ENCODE results near the gene NUDT13. TPM values are rescaled to one million over a fixed set of nuclear protein-coding genes. Genes with fewer than 3 reads are reported as not detected.

The NUDT13 gene
- total and polyA plus RNA-seq, 2 of the 8 experiments (the other 6 are each of a cell fraction or from before 2014, with no cell fraction given) = 1.5 to 1.9 TPM

DNA sequence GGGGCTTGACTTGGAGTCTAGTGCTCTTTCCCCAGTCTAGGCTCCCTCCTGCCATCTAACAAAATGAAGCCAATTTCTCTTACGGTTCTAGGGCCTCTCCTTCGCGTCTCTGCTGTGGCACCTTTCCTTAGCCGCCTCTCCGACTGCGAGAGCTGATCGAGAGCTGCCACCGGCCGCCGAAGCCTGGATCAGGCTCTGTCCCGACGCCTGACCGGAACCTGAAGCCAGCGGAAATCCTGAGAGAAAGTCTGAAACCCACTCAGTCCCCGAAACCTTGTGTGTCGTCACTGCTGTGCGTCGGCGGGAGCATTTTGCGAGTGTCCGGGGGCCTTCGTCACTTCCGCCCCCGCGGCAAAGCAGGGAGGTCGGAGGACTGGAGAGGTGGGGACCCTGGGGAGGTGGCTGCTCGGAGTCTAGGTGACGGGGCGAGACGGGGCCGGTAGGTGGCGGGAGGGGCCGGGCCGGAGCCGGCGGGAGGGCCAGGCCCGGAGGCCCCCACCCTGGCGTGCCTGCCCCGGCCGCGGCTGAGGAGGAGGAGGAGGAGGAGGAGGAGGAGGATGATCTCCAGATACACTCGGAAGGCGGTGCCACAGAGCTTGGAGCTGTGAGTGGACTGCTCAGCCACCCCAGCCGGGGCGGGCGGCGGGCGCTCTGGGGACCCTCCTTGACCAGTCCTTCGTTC lies 57.7 kb downstream of the NUDT13 start, which contains the start of the genes ECD and FAM149B1 (continued):
- TF ChIP-seq GABPA (IDR thresholded peaks at IDR 0.05; ENCODE audit: borderline replicate concordance, insufficient read depth, low read length) (peak; percentile 94), KDM4A (IDR thresholded peaks at IDR 0.05; ENCODE audit: low read depth, low read length, severe bottlenecking) (peak; percentile 100), KDM5A (IDR thresholded peaks at IDR 0.05; ENCODE audit: low read length) (peak; percentile 79), RXRA (IDR thresholded peaks at IDR 0.05; ENCODE audit: insufficient read depth, low read depth, low read length) (no peak), EZH2 (IDR thresholded peaks at IDR 0.05; ENCODE audit: low read depth, low read length, severe bottlenecking) (no peak), SAP30 (IDR thresholded peaks at IDR 0.05; ENCODE audit: insufficient read depth, insufficient replicate concordance, low read length) (peak; percentile 54), ZNF274 (IDR thresholded peaks at IDR 0.05; ENCODE audit: borderline replicate concordance, extremely low read depth, low read length) (no peak), YY1 (IDR thresholded peaks at IDR 0.05; ENCODE audit: low read depth, low read length) (peak; percentile 4; the same call in 1 of the 2 replicates)
